GM18520 (cell line): Measurements from ENCODE around the gene SLC9A5.

Experiments
- ATAC-seq: cut with Tn5 transposase; IDR thresholded peaks from one replicate; pipeline ENCODE4 v1.9.1; 2021; ENCODE audit not compliant: unreplicated experiment

The SLC9A5 gene

DNA sequence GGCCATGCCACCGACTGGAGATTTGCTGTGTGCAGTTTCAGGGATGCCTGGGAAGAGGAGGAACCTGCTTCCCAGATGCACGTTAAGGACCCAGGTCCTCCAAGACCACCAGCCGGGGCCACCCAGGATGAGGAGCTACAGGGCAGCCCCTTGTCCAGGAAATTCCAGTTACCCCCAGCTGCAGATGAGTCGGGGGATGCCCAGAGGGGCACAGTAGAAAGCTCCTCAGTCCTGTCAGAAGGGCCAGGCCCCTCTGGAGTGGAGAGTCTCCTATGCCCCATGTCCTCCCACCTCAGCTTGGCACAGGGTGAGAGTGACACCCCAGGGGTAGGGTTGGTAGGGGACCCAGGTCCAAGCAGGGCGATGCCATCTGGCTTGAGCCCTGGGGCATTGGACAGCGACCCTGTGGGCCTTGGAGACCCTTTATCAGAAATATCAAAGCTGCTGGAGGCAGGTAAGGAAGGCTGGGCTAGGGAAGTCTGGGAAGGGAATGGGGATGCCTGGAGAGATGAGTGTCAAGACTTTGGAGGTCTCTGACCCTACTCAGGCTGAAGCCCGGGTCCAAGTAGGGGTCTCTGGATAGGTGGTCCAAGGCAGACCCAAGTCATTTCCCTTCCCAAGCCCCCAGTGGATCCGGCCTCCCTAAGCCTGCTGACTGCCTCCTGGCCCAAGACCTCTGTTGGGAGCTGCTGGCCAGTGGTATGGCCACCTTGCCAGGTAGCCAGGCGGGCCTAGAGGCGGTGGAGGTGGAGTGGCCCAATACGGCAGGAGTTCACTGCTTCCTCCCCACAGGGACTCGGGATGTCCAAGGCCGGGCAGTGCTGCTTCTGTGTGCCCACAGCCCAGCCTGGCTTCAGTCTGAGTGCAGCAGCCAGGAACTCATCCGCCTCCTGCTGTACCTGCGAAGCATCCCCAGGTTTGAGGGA, 31.6 kb downstream of the SLC9A5 start:
- ATAC-seq = no peak

DNA sequence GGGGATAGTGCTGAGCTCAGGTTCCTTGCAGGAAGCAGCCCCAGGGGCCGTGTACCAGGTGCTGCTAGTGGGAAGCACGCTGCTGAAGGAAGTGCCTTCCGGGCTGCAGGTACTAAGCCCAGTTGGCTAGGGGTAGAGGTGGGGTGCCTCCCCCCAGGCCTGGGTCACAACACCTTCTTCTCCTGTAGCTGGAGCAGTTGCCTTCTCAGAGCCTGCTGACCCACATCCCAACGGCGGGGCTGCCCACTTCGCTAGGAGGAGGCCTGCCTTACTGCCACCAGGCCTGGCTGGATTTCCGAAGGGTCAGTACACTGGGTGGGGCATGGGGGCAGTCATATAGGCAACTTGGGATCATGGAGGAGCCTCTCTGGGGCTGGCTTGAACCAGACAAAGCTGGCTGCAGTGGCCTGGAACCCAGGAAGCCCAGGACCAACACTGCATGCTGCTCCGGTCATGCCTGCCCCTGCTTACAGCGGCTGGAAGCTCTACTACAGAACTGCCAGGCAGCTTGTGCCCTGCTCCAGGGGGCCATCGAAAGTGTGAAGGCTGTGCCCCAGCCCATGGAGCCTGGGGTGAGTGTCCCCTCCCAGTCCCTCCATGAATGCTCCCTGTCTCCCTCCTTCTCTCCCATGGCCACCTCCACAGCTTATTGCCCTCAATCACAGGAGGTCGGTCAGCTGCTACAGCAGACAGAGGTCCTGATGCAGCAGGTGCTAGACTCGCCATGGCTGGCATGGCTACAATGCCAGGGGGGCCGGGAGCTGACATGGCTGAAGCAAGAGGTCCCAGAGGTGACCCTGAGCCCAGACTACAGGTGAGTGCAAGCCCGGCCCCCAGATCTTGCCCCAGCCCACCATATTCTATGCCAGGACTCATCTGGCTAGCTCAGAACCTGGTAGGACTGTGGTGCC, 33.0 kb downstream of the SLC9A5 start:
- ATAC-seq = no peak

DNA sequence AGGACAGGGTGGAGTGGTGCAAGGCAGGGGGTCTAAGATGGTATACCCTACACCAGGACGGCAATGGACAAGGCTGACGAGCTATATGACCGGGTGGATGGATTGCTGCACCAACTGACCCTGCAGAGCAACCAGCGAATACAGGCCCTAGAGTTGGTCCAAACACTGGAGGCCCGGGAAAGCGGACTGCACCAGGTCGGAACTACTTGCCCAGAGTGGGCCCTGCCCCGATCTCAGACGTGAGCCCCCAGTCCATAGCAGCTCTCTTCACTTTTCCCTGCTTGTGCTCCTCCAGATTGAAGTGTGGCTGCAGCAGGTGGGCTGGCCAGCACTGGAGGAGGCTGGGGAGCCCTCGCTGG, 33.6 kb downstream of the SLC9A5 start:
- ATAC-seq = no peak

DNA sequence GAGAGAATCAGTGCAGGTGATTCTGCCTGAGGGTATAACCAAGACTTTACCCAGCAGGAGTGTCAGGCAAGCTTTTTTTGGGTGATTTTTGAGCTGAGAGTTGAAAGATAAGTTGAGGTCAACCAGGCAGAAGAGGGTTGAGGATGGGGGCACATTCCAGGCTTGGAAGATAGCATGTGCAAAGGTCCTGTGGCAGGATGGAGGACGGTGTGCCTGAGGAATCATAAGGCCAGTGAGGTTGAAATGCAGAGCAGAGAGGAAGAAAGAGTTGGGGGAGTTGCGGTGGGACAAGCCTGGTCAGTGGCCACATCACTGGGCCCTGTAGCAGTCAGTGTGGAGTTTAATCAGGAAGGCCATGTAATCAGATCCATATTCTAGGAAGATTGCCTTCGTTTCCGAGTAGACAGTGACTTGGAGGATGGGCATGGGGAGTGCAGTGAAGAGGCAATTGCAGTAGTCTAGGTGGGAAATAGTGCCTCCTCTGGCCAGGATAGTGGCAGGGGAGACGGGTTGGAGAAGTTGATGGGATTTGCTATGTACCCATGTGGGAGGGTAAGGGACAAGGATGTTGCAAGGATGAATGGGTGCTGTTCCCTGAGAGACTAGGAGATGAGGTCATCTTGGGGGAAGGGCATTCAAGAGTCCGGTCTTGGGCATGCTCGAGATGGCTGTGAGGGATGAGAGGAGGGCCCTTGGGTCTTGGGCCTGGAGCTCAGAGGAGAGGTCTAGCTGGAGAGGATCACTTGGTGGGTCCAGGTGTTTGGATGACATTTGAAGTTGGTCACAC, 34.5 kb downstream of the SLC9A5 start:
- no peak for ATAC-seq

DNA sequence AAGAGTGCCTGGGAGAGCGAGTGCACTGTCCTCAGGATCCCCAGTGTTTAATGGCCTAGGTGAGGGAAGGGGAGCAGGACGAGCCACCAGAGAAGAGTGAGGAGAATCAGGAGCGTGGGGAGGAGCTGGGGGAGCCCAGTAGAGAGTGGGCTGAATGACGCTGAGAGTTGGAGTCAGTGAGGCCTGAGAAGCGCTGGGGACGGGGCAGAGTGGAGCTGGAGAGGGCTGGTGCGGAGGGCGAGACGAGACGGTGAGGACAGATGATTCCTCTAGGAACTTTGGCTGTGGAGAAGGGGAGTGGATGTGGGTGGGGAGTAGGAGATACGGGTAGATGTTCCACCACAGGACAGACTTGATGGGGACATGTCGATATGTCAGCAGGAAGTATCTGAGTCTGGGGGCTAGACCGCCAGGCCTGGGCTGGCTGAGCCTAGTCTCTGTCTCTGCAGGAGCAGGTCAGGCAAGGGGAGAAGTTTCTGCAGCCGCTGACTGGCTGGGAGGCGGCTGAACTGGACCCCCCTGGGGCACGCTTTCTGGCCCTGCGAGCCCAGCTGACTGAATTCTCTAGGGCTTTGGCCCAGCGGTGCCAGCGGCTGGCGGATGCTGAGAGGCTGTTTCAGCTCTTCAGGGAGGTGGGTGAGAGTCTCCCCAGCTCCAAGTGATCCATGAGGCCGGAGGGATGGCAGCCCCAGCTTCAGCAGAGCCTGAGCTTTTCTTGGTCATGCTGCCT, 35.2 kb downstream of the SLC9A5 start:
- ATAC-seq = no peak

DNA sequence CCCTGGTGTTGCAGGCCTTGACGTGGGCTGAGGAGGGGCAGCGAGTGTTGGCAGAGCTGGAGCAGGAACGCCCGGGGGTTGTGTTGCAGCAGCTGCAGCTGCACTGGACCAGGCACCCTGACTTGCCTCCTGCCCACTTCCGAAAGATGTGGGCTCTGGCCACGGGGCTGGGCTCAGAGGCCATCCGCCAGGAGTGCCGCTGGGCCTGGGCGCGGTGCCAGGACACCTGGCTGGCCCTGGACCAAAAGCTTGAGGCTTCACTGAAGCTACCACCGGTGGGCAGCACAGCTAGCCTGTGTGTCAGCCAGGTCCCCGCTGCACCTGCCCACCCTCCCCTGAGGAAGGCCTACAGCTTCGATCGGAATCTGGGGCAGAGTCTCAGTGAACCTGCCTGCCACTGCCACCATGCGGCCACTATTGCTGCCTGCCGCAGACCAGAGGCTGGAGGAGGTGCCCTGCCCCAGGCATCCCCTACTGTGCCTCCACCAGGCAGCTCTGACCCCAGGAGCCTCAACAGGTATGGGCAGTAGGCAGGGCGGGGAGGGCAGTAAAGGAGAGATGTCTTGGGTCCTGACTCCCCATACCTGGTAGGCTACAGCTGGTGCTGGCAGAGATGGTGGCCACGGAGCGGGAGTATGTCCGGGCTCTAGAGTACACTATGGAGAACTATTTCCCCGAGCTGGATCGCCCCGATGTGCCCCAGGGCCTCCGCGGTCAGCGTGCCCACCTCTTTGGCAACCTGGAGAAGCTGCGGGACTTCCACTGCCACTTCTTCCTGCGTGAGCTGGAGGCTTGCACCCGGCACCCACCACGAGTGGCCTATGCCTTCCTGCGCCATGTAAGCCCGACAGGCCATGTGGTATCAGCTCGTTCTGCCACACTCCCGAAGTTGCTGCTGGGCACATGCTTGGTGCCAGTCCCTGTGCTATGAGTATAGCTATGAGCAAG, 36.2 kb downstream of the SLC9A5 start:
- no peak for ATAC-seq

DNA sequence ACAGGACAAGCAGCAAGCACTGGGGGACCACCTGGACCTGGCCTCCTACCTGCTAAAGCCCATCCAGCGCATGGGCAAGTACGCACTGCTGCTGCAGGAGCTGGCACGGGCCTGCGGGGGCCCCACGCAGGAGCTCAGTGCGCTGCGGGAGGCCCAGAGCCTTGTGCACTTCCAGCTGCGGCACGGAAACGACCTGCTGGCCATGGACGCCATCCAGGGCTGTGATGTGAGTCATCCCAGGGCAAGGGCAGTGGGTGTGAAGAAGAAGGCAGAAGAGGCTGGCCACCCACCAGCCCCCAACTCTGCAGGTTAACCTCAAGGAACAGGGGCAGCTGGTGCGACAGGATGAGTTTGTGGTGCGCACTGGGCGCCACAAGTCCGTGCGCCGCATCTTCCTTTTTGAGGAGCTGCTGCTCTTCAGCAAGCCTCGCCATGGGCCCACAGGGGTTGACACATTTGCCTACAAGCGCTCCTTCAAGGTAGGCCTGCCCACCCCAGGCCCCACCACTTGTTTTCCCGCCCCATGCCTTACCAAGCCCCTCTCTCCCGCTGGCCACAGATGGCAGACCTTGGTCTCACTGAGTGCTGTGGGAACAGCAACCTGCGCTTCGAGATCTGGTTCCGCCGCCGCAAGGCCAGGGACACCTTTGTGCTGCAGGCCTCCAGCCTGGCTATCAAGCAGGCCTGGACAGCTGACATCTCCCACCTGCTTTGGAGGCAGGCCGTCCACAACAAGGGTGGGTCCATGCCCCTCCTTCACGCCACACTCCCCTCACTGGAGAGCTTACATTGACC, 37.9 kb downstream of the SLC9A5 start:
- no peak for ATAC-seq

DNA sequence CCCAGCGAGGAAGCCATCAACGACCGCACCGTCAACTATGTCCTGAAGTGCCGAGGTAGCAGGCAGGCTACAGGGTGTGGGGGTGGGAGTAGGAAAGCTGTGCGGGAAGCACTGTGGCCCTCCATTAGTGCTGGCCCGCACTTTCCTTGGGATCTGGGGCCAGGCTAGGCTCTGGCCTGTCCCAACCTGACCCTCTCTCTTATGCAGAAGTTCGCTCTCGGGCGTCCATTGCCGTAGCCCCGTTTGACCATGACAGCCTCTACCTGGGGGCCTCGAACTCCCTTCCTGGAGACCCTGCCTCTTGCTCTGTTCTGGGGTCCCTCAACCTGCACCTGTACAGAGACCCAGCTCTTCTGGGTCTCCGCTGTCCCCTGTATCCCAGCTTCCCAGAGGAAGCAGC, 39.2 kb downstream of the SLC9A5 start:
- ATAC-seq = no peak

DNA sequence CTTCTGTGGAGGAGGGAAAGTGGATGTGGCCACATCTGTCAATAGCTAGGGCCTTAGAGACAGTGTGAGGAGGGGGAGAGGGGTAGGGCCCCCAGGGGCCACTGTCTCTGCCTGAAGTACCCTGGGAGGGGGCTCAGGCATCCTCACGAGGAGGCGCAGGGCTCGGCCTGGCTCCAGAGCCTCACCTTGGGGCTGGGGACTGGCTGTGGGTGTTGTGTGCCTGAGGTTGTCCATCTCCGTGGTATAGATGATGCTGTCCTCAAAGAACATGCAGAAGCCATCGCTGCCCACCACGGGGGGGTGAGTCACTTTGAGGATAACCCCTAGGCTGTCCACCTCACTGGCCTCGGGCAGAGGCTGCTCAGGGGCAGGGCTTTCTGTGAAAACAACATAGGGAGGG, 42.7 kb downstream of the SLC9A5 start:
- ATAC-seq = no peak

DNA sequence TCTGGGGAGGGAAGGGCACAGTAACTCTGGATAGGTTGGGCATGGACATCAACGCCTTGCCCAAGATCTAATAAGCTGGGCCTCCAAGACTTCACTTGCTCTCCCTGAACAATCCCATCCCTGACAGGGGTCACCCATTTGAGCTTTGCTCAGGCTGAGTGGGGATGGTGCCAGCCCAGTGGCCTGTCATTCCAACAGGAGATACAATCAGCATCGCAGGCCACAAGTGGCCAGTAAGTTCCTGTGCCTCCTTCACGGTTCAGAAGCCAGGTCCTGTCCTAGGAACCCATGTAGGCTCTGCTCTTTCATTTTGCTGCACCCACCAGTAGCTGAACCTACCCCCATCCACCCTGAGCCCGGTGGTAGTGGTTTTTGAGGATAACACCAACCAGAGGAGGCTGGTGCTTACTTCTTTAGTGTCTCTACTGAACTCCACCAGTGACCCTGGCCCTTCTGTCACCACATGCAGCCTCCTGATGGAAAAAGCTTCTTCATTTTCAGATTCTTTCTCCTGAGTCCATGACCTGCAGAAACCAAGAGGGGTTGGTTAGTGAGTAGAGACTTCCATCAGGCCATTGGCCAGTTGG, 45.5 kb downstream of the SLC9A5 start:
- ATAC-seq = no peak

DNA sequence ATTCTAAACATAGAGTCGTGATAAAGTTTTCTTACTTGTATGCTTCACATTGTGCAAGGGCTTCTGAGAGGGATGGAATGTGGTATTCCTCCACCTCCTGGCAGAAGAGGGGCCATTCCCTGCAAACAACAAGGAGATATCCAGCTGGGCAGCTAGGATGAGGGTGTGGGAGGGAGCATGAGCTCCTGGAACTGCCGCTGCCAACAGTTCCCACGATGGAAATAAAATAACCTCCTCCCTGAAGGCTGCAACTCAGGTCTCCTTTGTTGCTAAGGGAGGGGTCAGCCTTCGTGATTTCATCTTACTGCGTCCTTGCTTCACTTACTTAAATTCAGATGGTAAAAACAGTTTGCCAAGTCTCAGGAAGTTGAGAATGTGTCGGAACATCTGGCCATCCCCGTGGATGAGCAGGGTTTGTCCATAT, 46.2 kb downstream of the SLC9A5 start:
- no peak for ATAC-seq

DNA sequence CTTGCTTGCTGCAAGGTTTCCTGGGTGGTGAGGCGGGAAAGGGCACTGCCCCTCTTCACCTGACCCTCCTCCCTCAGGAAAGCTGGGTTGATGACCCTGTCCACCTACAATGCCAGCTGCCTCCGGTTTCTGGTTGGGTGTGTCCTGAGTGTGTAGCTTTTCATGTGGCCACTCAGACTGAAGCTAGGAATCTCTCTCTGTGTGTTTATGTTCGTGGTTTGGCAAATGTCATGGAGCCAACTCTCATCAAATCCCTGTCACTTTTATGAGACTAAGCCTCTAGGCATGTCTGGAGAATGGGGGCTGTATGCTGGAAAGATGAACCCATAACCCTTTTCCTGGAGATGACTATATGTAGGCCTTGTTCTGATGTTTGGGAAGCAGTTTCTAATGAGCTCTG, 47.6 kb downstream of the SLC9A5 start:
- ATAC-seq = no peak

DNA sequence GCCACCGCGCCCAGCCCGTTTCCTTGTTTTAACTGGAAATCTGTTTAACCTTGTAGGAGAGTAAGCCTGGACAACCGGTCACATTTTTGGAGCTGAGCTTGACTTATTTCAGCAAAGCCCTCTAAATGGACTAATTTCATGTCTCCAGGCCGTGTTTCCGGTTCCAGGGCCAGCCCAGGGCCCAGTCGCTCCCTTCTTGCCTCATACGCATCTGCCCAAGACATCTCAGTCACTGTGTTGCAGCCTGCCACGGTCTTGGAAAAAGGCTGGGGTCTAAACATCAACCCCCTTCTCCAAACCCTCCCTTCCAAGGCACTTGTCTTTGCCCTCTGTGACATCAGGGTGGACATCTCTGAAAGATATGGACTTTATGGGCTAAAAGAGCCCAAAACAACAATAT, 49.5 kb downstream of the SLC9A5 start:
- ATAC-seq = no peak

DNA sequence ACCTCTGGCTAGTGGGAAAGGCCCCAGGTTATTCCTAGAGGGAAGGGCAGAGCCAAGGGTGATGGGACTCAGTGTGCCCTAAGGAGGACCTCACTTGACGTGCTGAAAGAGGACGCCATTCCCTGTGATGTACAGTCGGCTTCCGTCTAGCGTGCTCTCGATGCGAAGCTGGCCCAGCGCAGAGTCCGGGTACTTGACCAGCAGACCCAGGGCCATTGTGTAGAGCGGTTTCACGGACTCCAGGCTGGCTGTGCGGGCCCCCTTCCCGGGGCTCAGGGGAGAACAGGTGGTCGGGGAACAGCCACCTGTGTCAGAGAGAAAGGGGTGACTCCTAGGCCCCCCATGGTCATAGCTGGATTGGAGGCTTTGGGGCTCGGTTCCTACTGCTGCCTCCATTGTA, 50.5 kb downstream of the SLC9A5 start:
- ATAC-seq = no peak

DNA sequence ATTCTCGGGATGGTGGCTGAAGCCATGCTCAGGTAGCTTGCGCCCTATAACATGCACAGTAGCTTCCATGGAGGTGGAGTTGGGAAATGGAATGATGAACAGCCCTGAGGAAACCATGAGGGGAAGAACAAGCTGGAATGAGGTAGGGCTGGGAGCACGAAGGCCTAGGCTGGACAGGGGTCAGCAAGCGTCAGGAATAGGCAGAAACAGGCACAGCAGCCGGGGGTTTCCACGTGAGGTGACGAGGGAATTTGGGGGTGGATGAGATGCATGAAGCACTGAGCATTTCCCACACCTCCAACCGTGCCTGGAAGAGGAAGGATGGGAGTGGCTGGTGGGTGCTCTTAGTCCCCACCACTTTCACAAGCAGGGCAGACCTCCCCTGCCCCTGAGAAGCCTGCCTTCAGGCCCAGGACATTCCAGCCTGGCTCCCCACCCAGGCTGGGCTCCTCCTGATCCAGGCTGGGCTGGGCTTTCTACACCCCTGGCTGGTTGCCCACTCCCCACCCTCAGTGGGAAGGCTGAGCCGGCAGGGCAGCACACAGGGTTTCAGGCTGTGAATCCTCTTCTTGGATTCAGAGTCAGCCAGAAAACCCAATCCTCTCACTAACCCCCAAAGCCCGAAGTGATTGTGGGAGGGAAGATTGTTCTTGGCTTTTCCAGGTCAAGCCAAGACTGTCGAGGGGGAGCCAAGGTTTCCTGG, 52.5 kb downstream of the SLC9A5 start:
- no peak for ATAC-seq

DNA sequence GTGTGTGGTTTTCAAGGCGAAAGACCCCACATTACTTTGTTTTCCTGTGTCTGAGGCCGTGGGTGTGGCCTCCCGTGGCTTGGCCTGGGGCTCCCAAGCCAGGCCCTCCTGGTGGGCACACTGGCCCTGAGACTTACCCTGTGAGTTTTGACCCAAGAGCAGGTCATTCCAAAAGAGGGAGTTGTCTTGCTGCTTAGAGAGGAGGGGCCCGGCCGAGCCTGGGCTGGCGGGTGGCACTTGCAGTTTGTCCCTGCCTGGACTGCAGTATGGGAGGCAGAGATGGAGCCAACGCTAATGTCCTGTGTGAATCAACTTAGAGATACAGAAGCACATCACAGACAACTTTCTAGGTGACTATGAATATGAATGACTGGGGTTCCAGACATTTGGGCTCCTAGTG, 53.3 kb downstream of the SLC9A5 start:
- no peak for ATAC-seq

DNA sequence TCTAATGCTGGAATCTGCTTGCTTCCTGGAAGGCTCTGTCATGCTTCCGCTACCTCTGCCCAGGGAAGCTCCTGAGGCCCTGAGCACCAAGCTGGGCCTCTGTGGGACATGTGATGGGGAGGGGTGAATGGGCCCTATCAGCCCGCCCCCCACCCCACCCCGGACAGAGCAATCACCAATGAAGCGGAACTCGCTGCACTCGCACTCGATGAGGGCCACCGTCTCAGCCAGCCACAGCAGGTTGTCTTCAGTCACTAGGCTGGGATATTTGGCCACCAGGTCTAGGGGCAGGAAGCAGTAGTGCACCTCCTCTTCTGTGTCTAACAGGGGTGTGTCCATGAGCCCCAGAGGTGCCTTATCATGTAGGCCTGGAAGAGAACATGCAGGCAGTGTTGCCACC, 54.2 kb downstream of the SLC9A5 start:
- ATAC-seq = no peak

DNA sequence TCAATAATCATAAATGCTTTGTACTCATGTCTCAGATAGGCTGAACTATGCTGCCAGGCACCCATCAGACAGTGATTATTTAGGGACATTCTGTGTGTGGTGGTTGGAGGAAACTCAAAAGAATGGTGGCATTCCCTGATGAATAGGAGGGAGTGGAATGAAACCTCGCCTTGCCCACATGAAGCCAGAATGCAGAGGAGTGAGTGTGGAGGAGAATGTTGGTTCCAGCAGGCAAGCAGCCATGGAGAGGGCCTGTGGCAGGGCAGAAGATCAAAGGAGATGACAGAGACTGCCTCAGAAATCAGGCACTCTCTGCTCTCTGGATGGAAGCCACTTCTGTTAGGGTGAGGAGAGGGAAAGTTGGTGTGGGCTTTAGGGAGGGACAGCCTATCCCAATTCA, 55.2 kb downstream of the SLC9A5 start:
- no peak for ATAC-seq
